DND-41 (cell line): ENCODE data around the gene LRRC15.

Source experiments
- EZH2 ChIP-seq: IDR thresholded peaks from 3 replicates; pipeline ENCODE4 v1.6.1; 2012; ENCODE audit warnings: borderline replicate concordance, low read depth, mild to moderate bottlenecking, moderate library complexity, low read length, inconsistent platforms; ENCODE audit not compliant: severe bottlenecking
- TF ChIP-seq, protein P1 (sequence below): IDR thresholded peaks from 2 replicates; pipeline ENCODE4 v1.5.1; 2012; ENCODE audit warnings: borderline replicate concordance, low read length, moderate library complexity, mild to moderate bottlenecking; ENCODE audit not compliant: poor library complexity, severe bottlenecking; ENCODE audit errors: extremely low read depth

DNA sequence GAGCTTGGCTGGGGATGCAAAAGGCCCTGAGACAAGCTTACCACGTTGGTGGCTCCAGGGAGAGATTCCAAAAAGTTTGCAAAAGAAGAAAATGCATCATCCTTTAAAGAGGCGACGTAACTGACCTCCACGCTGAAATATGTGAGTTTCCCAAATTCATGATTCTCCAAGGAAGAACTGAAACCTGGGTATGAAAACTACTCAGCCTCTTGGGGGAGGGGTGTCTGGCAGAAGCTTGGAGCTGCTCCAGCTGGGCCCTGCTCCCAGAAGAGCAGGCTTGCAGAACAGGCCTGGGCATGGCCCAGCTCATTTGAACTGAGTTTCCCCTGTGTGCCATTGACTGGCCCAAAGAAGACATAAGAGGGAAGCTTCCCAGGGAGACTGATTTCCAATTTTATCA is 39.0 kb downstream of the LRRC15 start:
- TF ChIP-seq, protein P1, sequence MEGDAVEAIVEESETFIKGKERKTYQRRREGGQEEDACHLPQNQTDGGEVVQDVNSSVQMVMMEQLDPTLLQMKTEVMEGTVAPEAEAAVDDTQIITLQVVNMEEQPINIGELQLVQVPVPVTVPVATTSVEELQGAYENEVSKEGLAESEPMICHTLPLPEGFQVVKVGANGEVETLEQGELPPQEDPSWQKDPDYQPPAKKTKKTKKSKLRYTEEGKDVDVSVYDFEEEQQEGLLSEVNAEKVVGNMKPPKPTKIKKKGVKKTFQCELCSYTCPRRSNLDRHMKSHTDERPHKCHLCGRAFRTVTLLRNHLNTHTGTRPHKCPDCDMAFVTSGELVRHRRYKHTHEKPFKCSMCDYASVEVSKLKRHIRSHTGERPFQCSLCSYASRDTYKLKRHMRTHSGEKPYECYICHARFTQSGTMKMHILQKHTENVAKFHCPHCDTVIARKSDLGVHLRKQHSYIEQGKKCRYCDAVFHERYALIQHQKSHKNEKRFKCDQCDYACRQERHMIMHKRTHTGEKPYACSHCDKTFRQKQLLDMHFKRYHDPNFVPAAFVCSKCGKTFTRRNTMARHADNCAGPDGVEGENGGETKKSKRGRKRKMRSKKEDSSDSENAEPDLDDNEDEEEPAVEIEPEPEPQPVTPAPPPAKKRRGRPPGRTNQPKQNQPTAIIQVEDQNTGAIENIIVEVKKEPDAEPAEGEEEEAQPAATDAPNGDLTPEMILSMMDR, result no peak
- no peak for TF ChIP-seq EZH2
